GM23338 (cell line): Measurements from ENCODE around the gene CACNB3.

Experiments
- CREB1 ChIP-seq: fragments of 250-450 bp; sonication (Bioruptor Pico); IDR thresholded peaks from 2 replicates; pipeline ENCODE4 v1.5.0; 2020; ENCODE audit warnings: low read depth, mild to moderate bottlenecking, moderate library complexity
- CTCF ChIP-seq, 2 experiments: fragments of 200-600 bp in 1 of 2; sonication (generic) in 1 of 2; conservative IDR thresholded peaks; 2 replicates each; pipeline versions ENCODE4 v1.5.1 to v1.6.1; 2016 to 2017; ENCODE audit warnings: antibody characterized with exemption in 2 of 2, low read depth in 2 of 2, mild to moderate bottlenecking in 2 of 2, moderate library complexity in 1 of 2
- ETS1 ChIP-seq: IDR thresholded peaks from 2 replicates; pipeline ENCODE4 v1.6.1; 2016; ENCODE audit warnings: antibody characterized with exemption
- EZH2 ChIP-seq: fragments of 200-600 bp; sonication (generic); IDR thresholded peaks from one replicate; pipeline ENCODE4 v1.8.0; 2017; ENCODE audit warnings: antibody characterized with exemption, mild to moderate bottlenecking, low read depth; ENCODE audit not compliant: unreplicated experiment
- EZH2phosphoT487 ChIP-seq: fragments of 200-600 bp; sonication (generic); IDR thresholded peaks from one replicate; pipeline ENCODE4 v1.8.1; 2018; ENCODE audit warnings: antibody characterized with exemption; ENCODE audit not compliant: unreplicated experiment
- POLR2AphosphoS5 ChIP-seq: IDR thresholded peaks from 2 replicates; pipeline ENCODE4 v1.6.1; 2016; ENCODE audit warnings: antibody characterized with exemption, low read depth

- TF ChIP-seq CTCF (conservative IDR thresholded peaks at IDR 0.05; ENCODE audit: low read depth in 2 of 2) = no peak
- no peak for TF ChIP-seq EZH2
- no peak for TF ChIP-seq POLR2AphosphoS5
- TF ChIP-seq CREB1 (CRISPR knock-in tag) = no peak
- TF ChIP-seq ETS1 = no peak
- TF ChIP-seq EZH2phosphoT487 = no peak
Measured at GRCh38 chr12:48816143-48816854, 2.0 kb upstream of the CACNB3 start.
